ENCODE results near the gene APLN. TPM values are rescaled to one million over a fixed set of nuclear protein-coding genes. Genes with fewer than 3 reads are reported as not detected.

APLN gene
- total and polyA plus RNA-seq, 10 donors, result 0.09 to 2.0 (median 0.26) TPM; not detected in 2

DNA sequence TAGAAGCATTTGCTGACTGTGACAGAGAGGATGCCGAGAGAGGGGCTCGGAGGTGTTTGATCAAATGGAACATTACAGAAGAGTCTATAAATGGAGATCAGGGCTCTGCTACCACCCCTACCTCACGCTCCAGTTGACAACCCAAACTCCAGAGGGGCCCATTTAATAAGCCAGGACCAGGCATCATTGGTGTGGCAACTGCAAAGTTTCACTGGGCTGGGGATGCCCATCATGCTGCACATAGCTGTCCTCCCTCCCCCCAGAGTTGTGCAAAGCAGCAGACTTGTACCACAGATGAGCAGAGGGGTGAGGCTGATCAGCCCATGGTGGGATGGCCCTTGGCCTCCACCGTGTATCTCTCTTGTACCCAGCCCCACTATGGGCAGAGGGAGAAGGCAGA is 45.8 kb upstream of the APLN start:
- intact Hi-C loops (cut with DNase I; ENCODE audit: low total_unique reads), result no loop called here
- Histone ChIP-seq H3K4me3 (no peak overlapping the region), H3K27ac (no peak overlapping the region), H3K9me3 (no peaks in the 10 kb centered on the region), H3K36me3 (no peaks in the 10 kb centered on the region), H3K4me1 (no peaks in the 10 kb centered on the region), H3K27me3 (replicated peaks in 1 of 7) (no peaks in the 10 kb centered on the region)
- no peak for TF ChIP-seq POLR2A (IDR thresholded peaks at IDR 0.05)
- no peak for TF ChIP-seq POLR2AphosphoS5 (IDR thresholded peaks at IDR 0.05)
- TF ChIP-seq, protein P1, sequence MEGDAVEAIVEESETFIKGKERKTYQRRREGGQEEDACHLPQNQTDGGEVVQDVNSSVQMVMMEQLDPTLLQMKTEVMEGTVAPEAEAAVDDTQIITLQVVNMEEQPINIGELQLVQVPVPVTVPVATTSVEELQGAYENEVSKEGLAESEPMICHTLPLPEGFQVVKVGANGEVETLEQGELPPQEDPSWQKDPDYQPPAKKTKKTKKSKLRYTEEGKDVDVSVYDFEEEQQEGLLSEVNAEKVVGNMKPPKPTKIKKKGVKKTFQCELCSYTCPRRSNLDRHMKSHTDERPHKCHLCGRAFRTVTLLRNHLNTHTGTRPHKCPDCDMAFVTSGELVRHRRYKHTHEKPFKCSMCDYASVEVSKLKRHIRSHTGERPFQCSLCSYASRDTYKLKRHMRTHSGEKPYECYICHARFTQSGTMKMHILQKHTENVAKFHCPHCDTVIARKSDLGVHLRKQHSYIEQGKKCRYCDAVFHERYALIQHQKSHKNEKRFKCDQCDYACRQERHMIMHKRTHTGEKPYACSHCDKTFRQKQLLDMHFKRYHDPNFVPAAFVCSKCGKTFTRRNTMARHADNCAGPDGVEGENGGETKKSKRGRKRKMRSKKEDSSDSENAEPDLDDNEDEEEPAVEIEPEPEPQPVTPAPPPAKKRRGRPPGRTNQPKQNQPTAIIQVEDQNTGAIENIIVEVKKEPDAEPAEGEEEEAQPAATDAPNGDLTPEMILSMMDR (IDR thresholded peaks at IDR 0.05 in 8 of 11, conservative IDR thresholded peaks at IDR 0.05 in 3 of 11), result no peak
- WGBS, 5 donors, result 75 to 98% (median 94%) methylated on average over 4 of the region's 4 CpGs
- no peak for DNase-seq

DNA sequence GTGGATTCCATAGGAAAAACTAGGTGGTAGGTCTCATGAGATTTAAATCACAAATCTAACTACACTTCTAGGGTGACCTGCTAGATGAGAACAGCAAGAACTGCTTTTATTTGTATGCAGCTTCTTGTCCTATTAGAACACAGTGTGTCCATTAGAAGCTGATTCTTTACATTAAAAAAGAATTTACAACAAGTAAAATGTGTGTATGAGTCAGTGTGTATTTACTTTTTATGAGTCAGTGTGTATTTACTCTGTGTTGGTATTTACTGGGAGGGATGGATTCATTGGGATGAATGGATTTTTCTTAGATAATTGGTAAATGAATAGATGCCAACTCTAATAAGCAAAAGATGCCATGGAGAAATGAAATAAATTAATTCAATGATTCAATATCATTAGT is 43.4 kb upstream of the APLN start:
- H3K9me3 ChIP-seq, result no peaks in the 10 kb centered on the region
- no peak overlapping the region for H3K4me3 ChIP-seq
- H3K4me1 ChIP-seq, result no peaks in the 10 kb centered on the region
- intact Hi-C loops (cut with DNase I; ENCODE audit: low total_unique reads), result no loop called here
- no peaks in the 10 kb centered on the region for H3K27me3 ChIP-seq (replicated peaks in 1 of 7)
- DNase-seq, result no peak
- no peaks in the 10 kb centered on the region for H3K36me3 ChIP-seq
- no peak overlapping the region for H3K27ac ChIP-seq
- TF ChIP-seq POLR2A (IDR thresholded peaks at IDR 0.05), result no peak

DNA sequence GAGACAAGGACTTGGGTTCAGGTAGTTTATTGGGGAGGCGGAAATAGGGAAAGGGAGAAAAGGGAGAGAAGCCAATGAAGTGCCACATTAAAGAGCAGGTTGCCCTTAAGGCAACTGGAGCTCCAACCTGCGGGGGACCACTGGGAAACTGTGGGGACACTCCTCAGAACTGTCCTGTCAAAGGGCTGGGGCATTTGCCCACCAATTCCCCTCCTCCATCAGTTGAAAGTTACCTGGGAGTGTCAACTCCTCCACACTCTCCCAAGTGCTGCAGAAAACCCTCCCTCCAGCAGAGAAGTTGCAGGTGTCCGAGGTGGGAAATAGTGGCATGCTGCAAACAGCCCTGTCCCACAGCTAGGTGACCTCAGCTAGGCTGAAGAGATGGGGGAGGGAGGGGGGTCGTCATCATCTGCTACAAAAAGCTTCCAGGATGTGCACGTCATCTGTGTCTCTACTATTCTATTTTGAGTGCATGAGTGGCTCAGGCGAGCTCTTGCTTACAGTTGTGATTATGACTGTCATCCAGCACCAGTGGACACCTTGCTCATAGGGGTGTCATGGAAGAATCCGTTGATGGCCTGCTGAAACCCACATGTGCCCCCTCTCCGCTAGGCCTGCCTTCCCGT is 42.6 kb upstream of the APLN start:
- Histone ChIP-seq H3K27me3 (replicated peaks in 1 of 7) (no peaks in the 10 kb centered on the region), H3K4me1 (no peaks in the 10 kb centered on the region), H3K9me3 (no peaks in the 10 kb centered on the region), H3K27ac (no peak overlapping the region), H3K36me3 (no peaks in the 10 kb centered on the region), H3K4me3 (no peak overlapping the region)
- intact Hi-C loops (cut with DNase I; ENCODE audit: low total_unique reads), result no loop called here
- 64 to 96% (median 83%) methylated on average over 4 to 9 of the region's 9 CpGs for WGBS, 5 donors
- TF ChIP-seq, protein P1 (IDR thresholded peaks at IDR 0.05 in 8 of 11, conservative IDR thresholded peaks at IDR 0.05 in 3 of 11), result no peak
- no peak for TF ChIP-seq POLR2A (IDR thresholded peaks at IDR 0.05)
- TF ChIP-seq POLR2AphosphoS5 (IDR thresholded peaks at IDR 0.05), result no peak
- no peak for DNase-seq

DNA sequence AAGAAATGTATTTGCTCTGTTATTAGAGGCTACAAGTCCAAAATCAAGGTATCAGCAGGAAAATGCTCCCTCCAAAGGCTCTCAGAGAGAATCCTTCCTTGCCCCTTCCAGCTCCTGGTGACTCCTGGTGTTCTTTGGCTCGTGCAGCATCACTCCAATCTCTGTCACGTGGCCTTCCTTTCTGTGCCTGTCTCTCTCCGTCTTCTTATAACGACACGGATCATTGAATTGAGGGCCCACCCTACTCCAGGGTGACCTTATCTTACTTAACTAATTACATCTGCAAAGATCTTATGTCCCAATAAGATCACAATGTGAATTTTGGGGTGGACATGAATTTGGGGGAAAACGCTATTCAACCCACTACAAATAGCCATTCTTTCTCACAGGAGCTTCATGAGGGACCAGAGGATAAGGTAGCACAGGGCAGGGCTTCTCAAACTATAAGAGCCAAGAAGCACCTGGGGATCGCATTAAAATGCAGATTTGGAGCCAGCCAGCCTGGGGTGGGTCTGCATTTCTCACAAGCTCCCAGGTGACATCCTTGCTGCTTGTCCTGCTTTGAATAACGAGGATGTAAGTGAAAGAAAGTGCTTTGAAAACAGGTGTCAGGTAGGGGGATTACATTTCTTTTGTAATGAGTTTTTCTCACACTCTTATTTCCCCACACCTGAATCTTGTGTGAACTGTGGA is 41.9 kb upstream of the APLN start:
- WGBS, 5 donors, result 72 to 93% (median 82%) methylated on average over 8 of the region's 8 CpGs
- TF ChIP-seq POLR2A (IDR thresholded peaks at IDR 0.05), result no peak
- no peak for TF ChIP-seq POLR2AphosphoS5 (IDR thresholded peaks at IDR 0.05)
- Histone ChIP-seq H3K36me3 (no peaks in the 10 kb centered on the region), H3K27me3 (replicated peaks in 1 of 7) (no peaks in the 10 kb centered on the region), H3K27ac (no peak overlapping the region), H3K9me3 (no peaks in the 10 kb centered on the region), H3K4me1 (no peaks in the 10 kb centered on the region), H3K4me3 (no peak overlapping the region)
- intact Hi-C loops (cut with DNase I; ENCODE audit: low total_unique reads), result no loop called here
- DNase-seq, result no peak

DNA sequence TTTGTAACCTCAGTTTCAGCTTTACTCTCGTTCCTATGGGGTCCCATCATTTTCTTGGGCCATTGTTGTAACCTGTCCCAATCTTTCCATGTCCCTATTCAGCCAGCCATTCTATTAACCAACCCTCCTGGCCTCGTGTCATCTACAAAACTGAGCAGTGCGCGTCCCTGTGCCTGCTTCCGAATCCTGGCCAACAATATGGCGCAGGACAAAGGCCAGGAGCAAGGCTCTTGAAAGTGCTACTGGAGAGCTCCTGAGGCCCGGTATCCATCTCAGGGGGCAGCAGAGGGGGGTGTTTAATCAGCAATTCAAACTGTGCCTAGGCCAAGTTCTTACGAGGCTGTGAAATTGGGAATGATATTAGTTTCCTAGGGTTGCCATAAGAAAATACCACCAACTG is 41.2 kb upstream of the APLN start:
- intact Hi-C loops (cut with DNase I; ENCODE audit: low total_unique reads), result no loop called here
- 82 to 94% (median 90%) methylated on average over 7 to 8 of the region's 8 CpGs for WGBS, 5 donors

More for the DNA sequence above, 41.2 kb upstream of the APLN start:
- H3K4me3 ChIP-seq, result no peak overlapping the region
- no peaks in the 10 kb centered on the region for H3K27me3 ChIP-seq (replicated peaks in 1 of 7)
- no peak for DNase-seq
- no peaks in the 10 kb centered on the region for H3K9me3 ChIP-seq
- no peak overlapping the region for H3K27ac ChIP-seq
- no peaks in the 10 kb centered on the region for H3K36me3 ChIP-seq
- TF ChIP-seq, protein P1 (IDR thresholded peaks at IDR 0.05 in 8 of 11, conservative IDR thresholded peaks at IDR 0.05 in 3 of 11), result no peak
- TF ChIP-seq POLR2A (IDR thresholded peaks at IDR 0.05), result no peak
- TF ChIP-seq POLR2AphosphoS5 (IDR thresholded peaks at IDR 0.05), result no peak
- H3K4me1 ChIP-seq, result no peaks in the 10 kb centered on the region

Data from spleen (tissue), 11 donors.